Measurements from ENCODE around the gene EFCC1. TPM values are rescaled to one million over a fixed set of nuclear protein-coding genes. Genes with fewer than 3 reads are reported as not detected.

The EFCC1 gene
- total RNA-seq, 4 donors from 2014 or later = 4.8 to 10.3 (median 6.5) TPM

DNA sequence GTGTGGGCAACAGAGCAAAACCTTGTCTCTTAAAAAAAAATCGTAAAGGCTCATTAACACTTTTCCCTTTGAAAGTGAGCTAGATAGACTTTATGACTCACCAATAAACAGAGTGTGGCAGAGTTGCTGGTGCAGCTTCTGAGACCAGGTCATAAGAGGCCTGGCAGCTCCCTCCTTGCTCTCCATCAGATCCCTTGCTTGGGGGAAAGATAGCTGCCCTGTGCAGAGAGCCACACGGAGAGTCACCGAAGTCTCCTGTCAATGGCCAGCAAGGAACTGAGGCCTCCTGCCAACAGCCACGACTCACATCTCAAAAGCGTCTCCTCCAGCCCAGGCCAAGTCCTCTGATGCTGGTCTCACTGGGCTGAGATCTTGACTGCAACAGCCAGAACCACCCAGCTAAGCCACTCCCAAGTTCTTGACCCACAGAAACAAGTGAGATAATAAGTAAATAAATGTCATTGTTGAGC is 50.8 kb downstream of the EFCC1 start:
- no peak for TF ChIP-seq POLR2AphosphoS5 (IDR thresholded peaks at IDR 0.05)
- TF ChIP-seq EP300 (IDR thresholded peaks at IDR 0.05) = no peak
- TF ChIP-seq, protein P1, sequence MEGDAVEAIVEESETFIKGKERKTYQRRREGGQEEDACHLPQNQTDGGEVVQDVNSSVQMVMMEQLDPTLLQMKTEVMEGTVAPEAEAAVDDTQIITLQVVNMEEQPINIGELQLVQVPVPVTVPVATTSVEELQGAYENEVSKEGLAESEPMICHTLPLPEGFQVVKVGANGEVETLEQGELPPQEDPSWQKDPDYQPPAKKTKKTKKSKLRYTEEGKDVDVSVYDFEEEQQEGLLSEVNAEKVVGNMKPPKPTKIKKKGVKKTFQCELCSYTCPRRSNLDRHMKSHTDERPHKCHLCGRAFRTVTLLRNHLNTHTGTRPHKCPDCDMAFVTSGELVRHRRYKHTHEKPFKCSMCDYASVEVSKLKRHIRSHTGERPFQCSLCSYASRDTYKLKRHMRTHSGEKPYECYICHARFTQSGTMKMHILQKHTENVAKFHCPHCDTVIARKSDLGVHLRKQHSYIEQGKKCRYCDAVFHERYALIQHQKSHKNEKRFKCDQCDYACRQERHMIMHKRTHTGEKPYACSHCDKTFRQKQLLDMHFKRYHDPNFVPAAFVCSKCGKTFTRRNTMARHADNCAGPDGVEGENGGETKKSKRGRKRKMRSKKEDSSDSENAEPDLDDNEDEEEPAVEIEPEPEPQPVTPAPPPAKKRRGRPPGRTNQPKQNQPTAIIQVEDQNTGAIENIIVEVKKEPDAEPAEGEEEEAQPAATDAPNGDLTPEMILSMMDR (IDR thresholded peaks at IDR 0.05) = no peak
- no peak for TF ChIP-seq POLR2A (IDR thresholded peaks at IDR 0.05)
- ATAC-seq = no peak
- Histone ChIP-seq H3K9me3 (no peaks in the 10 kb centered on the region), H3K4me3 (no peak overlapping the region), H3K4me1 (peaks cover 2 to 36% (median 23%) of the 10 kb centered on the region in 3 donors), H3K36me3 (no peaks in the 10 kb centered on the region), H3K27me3 (no peaks in the 10 kb centered on the region), H3K27ac (peak overlapping the region in 3 of 4 donors; percentile 61 to 71 (median 68))
- 25 to 41% methylated on average over 1 to 5 of the region's 5 CpGs for WGBS, 2 donors (ENCODE audit: low coverage in 1 of 2)

DNA sequence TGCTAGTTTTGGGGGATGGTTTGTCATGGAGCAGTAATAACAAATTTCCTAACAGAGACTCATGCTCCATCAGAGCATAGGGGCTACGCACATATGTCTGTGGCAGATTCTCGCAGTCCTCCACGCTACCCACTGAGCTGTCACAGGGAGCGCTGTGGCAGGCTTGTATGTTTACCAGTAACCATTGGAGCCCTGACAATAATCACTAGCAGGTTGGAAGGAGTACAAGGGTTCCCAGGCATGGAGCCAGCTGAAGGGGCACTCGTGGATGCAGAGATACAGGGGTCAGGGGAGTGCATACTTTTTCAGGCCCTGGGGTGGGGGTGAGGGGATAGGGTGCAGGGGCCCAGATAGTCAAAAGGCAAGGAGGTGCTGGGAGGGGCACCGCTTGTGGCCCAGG is 51.6 kb downstream of the EFCC1 start:
- TF ChIP-seq, protein P1 (IDR thresholded peaks at IDR 0.05) = no peak
- TF ChIP-seq EP300 (IDR thresholded peaks at IDR 0.05) (no peak), POLR2AphosphoS5 (IDR thresholded peaks at IDR 0.05) (peak; percentile 53)
- Histone ChIP-seq H3K4me3 (no peak overlapping the region), H3K9me3 (no peaks in the 10 kb centered on the region), H3K36me3 (no peaks in the 10 kb centered on the region), H3K27ac (peak overlapping the region in 3 of 4 donors; percentile 68 to 78 (median 71)), H3K4me1 (peaks cover 2 to 36% (median 23%) of the 10 kb centered on the region in 3 donors), H3K27me3 (no peaks in the 10 kb centered on the region)
- ATAC-seq = peak; percentile 11
- WGBS, 2 donors (ENCODE audit: low coverage in 1 of 2) = 35 to 60% methylated on average over 4 to 5 of the region's 6 CpGs

DNA sequence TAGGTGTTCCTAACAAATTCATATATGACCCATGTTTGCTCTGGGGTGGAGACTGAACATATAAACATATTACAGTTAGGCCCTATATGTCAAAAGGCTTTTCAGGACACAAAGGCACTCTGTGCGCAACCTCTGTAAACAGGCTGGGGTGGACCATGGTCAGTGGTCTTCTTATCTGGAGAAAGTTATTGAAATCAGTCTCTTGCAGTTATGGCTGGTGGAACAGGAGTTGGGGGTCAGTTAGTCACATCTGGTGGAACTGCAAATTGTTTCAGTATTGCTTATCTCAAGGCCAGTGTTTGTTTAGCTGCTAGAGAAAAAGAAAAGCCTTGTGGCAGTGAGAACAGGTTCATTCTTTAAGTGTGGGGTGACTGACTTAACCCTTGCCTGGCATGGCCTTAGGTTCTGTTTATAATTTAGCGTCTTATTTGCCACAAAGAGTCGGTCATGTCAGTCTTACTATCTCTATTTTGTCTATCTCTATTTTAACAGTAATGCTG is 53.6 kb downstream of the EFCC1 start:
- Histone ChIP-seq H3K4me1 (peaks cover 2 to 48% (median 23%) of the 10 kb centered on the region in 3 donors), H3K27me3 (no peaks in the 10 kb centered on the region), H3K9me3 (no peaks in the 10 kb centered on the region), H3K27ac (no peak overlapping the region), H3K4me3 (no peak overlapping the region), H3K36me3 (no peaks in the 10 kb centered on the region)
- WGBS, 2 donors (ENCODE audit: low coverage in 1 of 2) = 92 to 100% methylated on average over 3 of the region's 3 CpGs
- ATAC-seq = no peak
- TF ChIP-seq, protein P1 (IDR thresholded peaks at IDR 0.05) = no peak
- TF ChIP-seq POLR2A (IDR thresholded peaks at IDR 0.05) (no peak), EP300 (IDR thresholded peaks at IDR 0.05) (no peak), POLR2AphosphoS5 (IDR thresholded peaks at IDR 0.05) (no peak)

DNA sequence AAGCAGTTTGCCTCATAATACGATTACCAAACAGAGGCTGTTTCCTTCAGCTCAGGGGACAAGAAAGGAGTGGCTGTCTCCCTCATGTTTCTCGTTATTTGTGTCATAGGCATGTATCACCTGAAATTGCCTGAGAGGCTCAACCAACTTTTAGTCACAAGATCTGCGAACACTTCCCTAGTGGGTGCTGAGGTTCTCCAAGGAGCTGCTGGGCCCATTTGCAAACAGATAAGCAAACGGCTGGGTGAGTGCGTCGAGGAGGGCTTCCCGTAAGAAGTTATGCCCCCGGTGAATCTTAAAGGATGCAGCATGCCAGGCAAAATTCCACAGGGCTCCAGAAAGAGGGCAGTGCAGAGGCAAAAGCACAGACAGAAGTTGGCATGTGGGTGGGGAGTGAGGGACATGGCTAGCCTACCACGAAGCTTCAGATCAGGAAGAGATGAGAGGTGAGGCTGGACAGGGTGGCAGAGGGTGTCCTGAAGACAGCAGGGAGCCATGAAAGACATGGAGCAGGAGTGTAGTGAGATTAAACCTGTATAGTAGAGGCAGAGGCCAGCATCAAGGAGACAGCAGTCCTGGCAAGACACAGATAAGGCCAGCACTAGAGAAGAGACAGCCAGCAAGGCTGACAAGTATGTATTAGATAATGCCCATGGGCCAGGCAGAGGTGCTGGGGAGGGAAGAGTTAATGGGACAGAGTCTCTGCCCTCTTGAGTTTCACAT is 55.5 kb downstream of the EFCC1 start:
- TF ChIP-seq EP300 (IDR thresholded peaks at IDR 0.05) (no peak), POLR2A (IDR thresholded peaks at IDR 0.05) (no peak), POLR2AphosphoS5 (IDR thresholded peaks at IDR 0.05) (no peak)
- TF ChIP-seq, protein P1 (IDR thresholded peaks at IDR 0.05) = no peak
- Histone ChIP-seq H3K36me3 (no peaks in the 10 kb centered on the region), H3K27ac (no peak overlapping the region), H3K4me3 (no peak overlapping the region), H3K27me3 (no peaks in the 10 kb centered on the region), H3K4me1 (peaks cover 2 to 44% (median 22%) of the 10 kb centered on the region in 3 donors), H3K9me3 (no peaks in the 10 kb centered on the region)
- ATAC-seq = no peak
- WGBS, 2 donors (ENCODE audit: low coverage in 1 of 2) = 61 to 78% methylated on average over 3 to 5 of the region's 9 CpGs

DNA sequence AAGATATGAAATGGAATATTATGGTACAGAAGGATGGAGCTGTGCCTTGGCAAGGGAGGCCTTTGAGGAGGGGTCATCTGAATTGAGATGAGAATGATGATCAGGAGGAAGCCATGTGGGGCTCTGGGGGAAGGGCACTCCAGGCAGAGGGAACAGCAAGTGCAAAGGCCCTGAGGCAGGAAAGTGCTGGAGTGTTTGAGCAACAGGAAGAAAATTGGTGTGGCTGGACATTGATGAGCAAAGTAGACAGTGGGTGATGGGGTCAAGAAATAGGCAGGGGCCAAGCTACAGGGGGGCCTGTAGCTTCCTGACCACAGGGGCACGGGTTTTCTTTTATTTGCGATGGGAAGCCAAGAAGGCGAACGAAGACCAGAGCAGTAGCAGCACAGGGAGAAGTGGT is 56.1 kb downstream of the EFCC1 start:
- Histone ChIP-seq H3K36me3 (no peaks in the 10 kb centered on the region), H3K27ac (no peak overlapping the region), H3K4me3 (no peak overlapping the region), H3K4me1 (peaks cover 2 to 38% (median 16%) of the 10 kb centered on the region in 3 donors), H3K9me3 (no peaks in the 10 kb centered on the region), H3K27me3 (no peaks in the 10 kb centered on the region)
- TF ChIP-seq, protein P1 (IDR thresholded peaks at IDR 0.05) = no peak
- TF ChIP-seq POLR2A (IDR thresholded peaks at IDR 0.05) (no peak), EP300 (IDR thresholded peaks at IDR 0.05) (no peak), POLR2AphosphoS5 (IDR thresholded peaks at IDR 0.05) (no peak)
- WGBS, 2 donors (ENCODE audit: low coverage in 1 of 2) = 86 to 91% methylated on average over 4 of the region's 4 CpGs
- no peak for ATAC-seq

Measured in gastroesophageal sphincter (tissue), 4 donors.